ENCODE results near the gene IL17C. TPM values are rescaled to one million over a fixed set of nuclear protein-coding genes. Genes with fewer than 3 reads are reported as not detected.

Gene IL17C
- total and polyA plus RNA-seq, 10 of the 15 experiments (the other 5 are each of a cell fraction or from before 2014, with no cell fraction given) = not detected

- ChIA-PET SMC1A (ENCODE audit: uncharacterized antibody, unreplicated experiment) (no interaction called here), RAD21 (ENCODE audit: unreplicated experiment) (interaction anchor here (1.1 kb wide), 1 partner anchor 58 kb away, joined by 3 read pairs; no protein-coding TSS in a partner anchor), CTCF (interaction anchor here (1.1 to 1.6 kb wide), 3 partner anchors 60 to 586 kb away, joined by 3 to 5 read pairs (median 4); partner anchors contain the start of gene ZC3H18), POLR2A (no interaction called here)
- FAIRE-seq (no peak), DNase-seq (ENCODE audit: low read depth, low spot score) (no peak), ATAC-seq (no peak)
- Histone ChIP-seq H4K20me1 (ENCODE audit: control insufficient read depth, insufficient read depth) (no peaks in the 10 kb centered on the region), H3K27ac (ENCODE audit: control insufficient read depth, insufficient read depth) (no peak overlapping the region), H3K4me3 (no peak overlapping the region), H3K79me2 (ENCODE audit: control insufficient read depth, insufficient read depth, low read length) (no peaks in the 10 kb centered on the region), H3K9me3 (replicated peaks; ENCODE audit: control insufficient read depth, insufficient read depth, low read length) (no peaks in the 10 kb centered on the region), H3K36me3 (ENCODE audit: control insufficient read depth in 2 of 2, insufficient read depth in 2 of 2, low read length in 1 of 2) (peaks cover 5 to 35% of the 10 kb centered on the region in 2 experiments; a peak in 3 of 4 replicates), H3K4me1 (ENCODE audit: control insufficient read depth, insufficient read depth, low read length) (peaks cover 11% of the 10 kb centered on the region), H3K27me3 (replicated peaks in 1 of 2; ENCODE audit: control insufficient read depth in 2 of 2, insufficient read depth in 2 of 2, low read length in 1 of 2) (no peaks in the 10 kb centered on the region), H3K9ac (ENCODE audit: control insufficient read depth, insufficient read depth, low read length) (no peak overlapping the region), H3K4me2 (ENCODE audit: control insufficient read depth, insufficient read depth) (no peak overlapping the region), H2AFZ (ENCODE audit: control insufficient read depth, low read depth, low read length) (no peak overlapping the region)
- 90% methylated on average over 9 of the region's 9 CpGs for WGBS (ENCODE audit: insufficient coverage, insufficient replicate concordance, low lambda C conversion rate, missing lambda C conversion rate)
- intact Hi-C loops (cut with micrococcal nuclease; ENCODE audit: unreplicated experiment) (no loop called here), in situ Hi-C loops (cut with MboI) (no loop called here)
- TF ChIP-seq FOS (IDR thresholded peaks at IDR 0.05; ENCODE audit: borderline replicate concordance, extremely low read depth, insufficient read length) (no peak), EP300 (IDR thresholded peaks at IDR 0.05; ENCODE audit: borderline replicate concordance in 1 of 2, control insufficient read depth in 1 of 2, low read depth in 2 of 2, low read length in 2 of 2) (no peak), STAT3 (IDR thresholded peaks at IDR 0.05; ENCODE audit: low read depth, low read length) (no peak), GABPA (IDR thresholded peaks at IDR 0.05; ENCODE audit: low read depth) (no peak)
- no TSS peak for BruUV-seq (replicated peaks)
Observed at GRCh38 chr16:88629835-88630234, 8.5 kb upstream of the IL17C start.

DNA sequence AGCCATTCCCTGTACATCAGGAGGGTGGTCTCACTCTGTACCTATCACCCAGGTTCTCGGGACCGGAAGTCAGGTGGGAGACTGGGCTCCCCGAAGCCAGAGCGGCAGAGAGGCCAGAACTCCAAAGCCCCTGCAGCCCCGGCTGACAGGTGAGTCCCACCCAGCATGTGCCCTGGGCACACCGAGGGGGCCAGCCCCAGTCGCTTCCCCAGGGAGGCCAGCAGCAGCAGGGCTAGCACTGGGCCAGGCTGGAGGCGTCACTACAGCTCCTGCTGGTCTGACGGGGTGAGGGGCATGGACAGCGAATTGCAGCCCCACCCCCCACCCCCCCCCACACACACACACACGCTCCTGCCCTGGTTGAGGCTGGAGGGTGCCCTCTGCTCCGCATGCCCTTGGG lies 7.9 kb upstream of the IL17C start:
- Histone ChIP-seq H3K4me1 (ENCODE audit: control insufficient read depth, insufficient read depth, low read length) (peaks cover 16% of the 10 kb centered on the region), H2AFZ (ENCODE audit: control insufficient read depth, low read depth, low read length) (no peak overlapping the region), H3K9ac (ENCODE audit: control insufficient read depth, insufficient read depth, low read length) (no peak overlapping the region), H3K9me3 (replicated peaks; ENCODE audit: control insufficient read depth, insufficient read depth, low read length) (no peaks in the 10 kb centered on the region), H3K4me3 (no peak overlapping the region), H3K27ac (ENCODE audit: control insufficient read depth, insufficient read depth) (no peak overlapping the region), H3K27me3 (replicated peaks in 1 of 2; ENCODE audit: control insufficient read depth in 2 of 2, insufficient read depth in 2 of 2, low read length in 1 of 2) (no peaks in the 10 kb centered on the region), H3K36me3 (ENCODE audit: control insufficient read depth in 2 of 2, insufficient read depth in 2 of 2, low read length in 1 of 2) (peaks cover 5 to 29% of the 10 kb centered on the region in 2 experiments; a peak in 3 of 4 replicates), H4K20me1 (ENCODE audit: control insufficient read depth, insufficient read depth) (no peaks in the 10 kb centered on the region), H3K79me2 (ENCODE audit: control insufficient read depth, insufficient read depth, low read length) (no peaks in the 10 kb centered on the region), H3K4me2 (ENCODE audit: control insufficient read depth, insufficient read depth) (no peak overlapping the region)
- no peak for TF ChIP-seq POLR2A (IDR thresholded peaks at IDR 0.05; ENCODE audit: low read depth, low read length)
- TF ChIP-seq, protein P1, sequence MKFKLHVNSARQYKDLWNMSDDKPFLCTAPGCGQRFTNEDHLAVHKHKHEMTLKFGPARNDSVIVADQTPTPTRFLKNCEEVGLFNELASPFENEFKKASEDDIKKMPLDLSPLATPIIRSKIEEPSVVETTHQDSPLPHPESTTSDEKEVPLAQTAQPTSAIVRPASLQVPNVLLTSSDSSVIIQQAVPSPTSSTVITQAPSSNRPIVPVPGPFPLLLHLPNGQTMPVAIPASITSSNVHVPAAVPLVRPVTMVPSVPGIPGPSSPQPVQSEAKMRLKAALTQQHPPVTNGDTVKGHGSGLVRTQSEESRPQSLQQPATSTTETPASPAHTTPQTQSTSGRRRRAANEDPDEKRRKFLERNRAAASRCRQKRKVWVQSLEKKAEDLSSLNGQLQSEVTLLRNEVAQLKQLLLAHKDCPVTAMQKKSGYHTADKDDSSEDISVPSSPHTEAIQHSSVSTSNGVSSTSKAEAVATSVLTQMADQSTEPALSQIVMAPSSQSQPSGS (IDR thresholded peaks at IDR 0.05; ENCODE audit: low read length) = no peak
- no peak for TF ChIP-seq NR2C1 (IDR thresholded peaks at IDR 0.05)
- TF ChIP-seq CBFB (IDR thresholded peaks at IDR 0.05; ENCODE audit: low read depth) = no peak
- intact Hi-C loops (cut with micrococcal nuclease; ENCODE audit: unreplicated experiment) (no loop called here), in situ Hi-C loops (cut with MboI) (no loop called here)
- FAIRE-seq (no peak), ATAC-seq (no peak), DNase-seq (ENCODE audit: low read depth, low spot score) (no peak)
- RAD21 ChIA-PET (ENCODE audit: unreplicated experiment) = no interaction called here
- POLR2A ChIA-PET = no interaction called here
- CTCF ChIA-PET = interaction anchor here (1.6 kb wide), 1 partner anchor 194 kb away, joined by 3 read pairs; no protein-coding TSS in a partner anchor
- SMC1A ChIA-PET (ENCODE audit: uncharacterized antibody, unreplicated experiment) = no interaction called here
- no TSS peak for BruUV-seq (replicated peaks)
- whole genome bisulfite sequencing (ENCODE audit: insufficient coverage, insufficient replicate concordance, low lambda C conversion rate, missing lambda C conversion rate) = 98% methylated on average over 12 of the region's 12 CpGs
